Brain pericyte (primary cell): ENCODE results near the gene MUC5B.
"Not testable (repeated sequence)": the region's sequence is repeated elsewhere in the genome, so short reads cannot be mapped to it uniquely, and the experiment has no call there.

Experiments used
- DNase-seq: peaks from one replicate; pipeline ENCODE4 v3.0.0-alpha.2; 2012; ENCODE audit warnings: low read depth, low spot score

MUC5B gene

DNA sequence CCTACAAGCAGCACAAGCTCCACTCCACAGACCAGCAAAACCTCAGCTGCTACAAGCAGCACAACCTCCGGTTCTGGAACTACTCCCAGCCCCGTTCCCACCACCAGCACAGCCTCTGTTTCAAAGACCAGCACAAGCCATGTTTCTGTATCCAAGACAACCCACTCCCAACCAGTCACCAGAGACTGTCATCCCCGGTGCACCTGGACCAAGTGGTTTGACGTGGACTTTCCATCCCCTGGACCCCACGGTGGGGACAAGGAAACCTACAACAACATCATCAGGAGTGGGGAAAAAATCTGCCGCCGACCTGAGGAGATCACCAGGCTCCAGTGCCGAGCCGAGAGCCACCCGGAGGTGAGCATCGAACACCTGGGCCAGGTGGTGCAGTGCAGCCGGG is 33.0 kb upstream of the MUC5B start:
- DNase-seq: not testable (repeated sequence)

DNA sequence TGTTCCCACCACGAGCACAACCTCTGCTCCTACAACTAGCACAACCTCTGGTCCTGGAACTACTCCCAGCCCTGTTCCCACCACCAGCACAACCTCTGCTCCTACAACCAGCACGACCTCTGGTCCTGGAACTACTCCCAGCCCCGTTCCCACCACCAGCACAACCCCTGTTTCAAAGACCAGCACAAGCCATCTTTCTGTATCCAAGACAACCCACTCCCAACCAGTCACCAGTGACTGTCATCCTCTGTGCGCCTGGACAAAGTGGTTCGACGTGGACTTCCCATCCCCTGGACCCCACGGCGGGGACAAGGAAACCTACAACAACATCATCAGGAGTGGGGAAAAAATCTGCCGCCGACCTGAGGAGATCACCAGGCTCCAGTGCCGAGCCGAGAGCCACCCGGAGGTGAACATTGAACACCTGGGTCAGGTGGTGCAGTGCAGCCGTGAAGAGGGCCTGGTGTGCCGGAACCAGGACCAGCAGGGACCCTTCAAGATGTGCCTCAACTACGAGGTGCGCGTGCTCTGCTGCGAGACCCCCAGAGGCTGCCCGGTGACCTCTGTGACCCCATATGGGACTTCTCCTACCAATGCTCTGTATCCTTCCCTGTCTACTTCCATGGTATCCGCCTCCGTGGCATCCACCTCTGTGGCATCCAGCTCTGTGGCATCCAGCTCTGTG is 30.9 kb upstream of the MUC5B start:
- not testable (repeated sequence) for DNase-seq

GRCh38 chr11:1192741-1193325 is 30.0 kb upstream of the MUC5B start:
- no peak for DNase-seq

DNA sequence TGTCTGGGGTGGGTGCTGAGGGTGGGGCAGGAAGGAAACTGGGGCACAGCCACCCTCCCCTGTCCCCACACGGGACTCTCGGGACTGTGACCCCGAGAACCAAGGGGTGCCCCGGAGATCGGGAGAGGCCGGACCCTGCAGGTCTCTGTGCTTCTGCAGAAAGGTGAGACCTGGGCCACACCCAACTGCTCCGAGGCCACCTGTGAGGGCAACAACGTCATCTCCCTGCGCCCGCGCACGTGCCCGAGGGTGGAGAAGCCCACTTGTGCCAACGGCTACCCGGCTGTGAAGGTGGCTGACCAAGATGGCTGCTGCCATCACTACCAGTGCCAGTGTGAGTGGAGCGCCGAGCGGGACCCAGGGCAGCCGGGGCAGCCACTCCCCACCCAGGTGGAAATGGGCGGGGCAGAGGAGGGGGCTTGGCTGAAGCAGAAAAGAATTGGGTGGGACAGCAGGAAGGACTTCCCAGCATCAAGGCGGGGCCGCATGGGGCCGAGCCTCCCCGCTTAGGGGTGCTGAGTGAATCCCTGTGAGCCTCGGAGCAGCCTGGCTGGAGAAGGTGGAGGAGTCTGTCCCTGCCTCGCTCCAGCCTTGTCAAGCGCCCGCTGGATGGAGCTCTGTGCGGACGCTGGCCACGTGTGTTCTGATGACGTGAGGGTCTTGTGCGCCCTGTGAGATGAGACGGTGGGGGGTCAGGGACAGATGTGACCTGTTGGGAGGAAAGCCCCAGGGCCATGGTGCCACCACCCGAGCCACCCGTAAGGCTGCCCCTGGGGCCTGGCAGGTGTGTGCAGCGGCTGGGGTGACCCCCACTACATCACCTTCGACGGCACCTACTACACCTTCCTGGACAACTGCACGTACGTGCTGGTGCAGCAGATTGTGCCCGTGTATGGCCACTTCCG is 29.3 kb upstream of the MUC5B start:
- no peak for DNase-seq

GRCh38 chr11:1194231-1194976 is 28.5 kb upstream of the MUC5B start:
- no peak for DNase-seq

- no peak for DNase-seq
Observed at GRCh38 chr11:1194977-1195681, 27.7 kb upstream of the MUC5B start.

DNA sequence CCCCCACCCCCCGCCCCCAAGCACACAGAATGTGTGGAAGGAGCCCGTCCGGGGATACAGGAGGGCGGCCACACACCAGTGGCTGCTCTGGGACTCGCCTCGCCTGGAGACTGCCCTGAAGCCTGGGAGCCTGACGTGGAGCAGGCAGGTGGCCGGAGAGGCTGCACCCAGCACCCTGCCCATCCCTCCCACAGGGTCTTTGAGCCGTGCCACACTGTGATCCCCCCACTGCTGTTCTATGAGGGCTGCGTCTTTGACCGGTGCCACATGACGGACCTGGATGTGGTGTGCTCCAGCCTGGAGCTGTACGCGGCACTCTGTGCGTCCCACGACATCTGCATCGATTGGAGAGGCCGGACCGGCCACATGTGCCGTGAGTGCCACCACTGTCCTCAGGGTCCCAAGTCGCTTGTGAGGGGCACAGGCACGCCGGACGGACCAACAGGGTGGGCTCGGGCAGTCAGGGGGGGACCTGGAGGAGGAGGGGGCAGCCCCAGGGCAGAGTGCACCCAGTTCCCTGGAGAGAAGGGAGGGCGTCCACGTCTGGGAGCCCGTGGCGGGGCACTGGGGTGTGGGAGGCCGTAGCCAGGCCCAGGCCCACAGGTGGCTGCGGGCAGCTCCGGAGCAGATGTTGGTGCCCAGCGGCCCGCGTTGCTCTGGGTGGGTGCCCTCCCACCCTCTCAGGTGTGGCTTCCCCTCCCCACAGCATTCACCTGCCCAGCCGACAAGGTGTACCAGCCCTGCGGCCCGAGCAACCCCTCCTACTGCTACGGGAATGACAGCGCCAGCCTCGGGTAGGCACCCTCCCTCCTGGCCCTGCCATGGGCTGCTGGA is 27.0 kb upstream of the MUC5B start:
- DNase-seq: no peak

- no peak for DNase-seq
Observed at GRCh38 chr11:1196516-1197391, 26.1 kb upstream of the MUC5B start.

- no peak for DNase-seq
Observed at GRCh38 chr11:1197431-1197885, 25.4 kb upstream of the MUC5B start.

GRCh38 chr11:1197886-1198560 is 24.8 kb upstream of the MUC5B start:
- DNase-seq: no peak

DNA sequence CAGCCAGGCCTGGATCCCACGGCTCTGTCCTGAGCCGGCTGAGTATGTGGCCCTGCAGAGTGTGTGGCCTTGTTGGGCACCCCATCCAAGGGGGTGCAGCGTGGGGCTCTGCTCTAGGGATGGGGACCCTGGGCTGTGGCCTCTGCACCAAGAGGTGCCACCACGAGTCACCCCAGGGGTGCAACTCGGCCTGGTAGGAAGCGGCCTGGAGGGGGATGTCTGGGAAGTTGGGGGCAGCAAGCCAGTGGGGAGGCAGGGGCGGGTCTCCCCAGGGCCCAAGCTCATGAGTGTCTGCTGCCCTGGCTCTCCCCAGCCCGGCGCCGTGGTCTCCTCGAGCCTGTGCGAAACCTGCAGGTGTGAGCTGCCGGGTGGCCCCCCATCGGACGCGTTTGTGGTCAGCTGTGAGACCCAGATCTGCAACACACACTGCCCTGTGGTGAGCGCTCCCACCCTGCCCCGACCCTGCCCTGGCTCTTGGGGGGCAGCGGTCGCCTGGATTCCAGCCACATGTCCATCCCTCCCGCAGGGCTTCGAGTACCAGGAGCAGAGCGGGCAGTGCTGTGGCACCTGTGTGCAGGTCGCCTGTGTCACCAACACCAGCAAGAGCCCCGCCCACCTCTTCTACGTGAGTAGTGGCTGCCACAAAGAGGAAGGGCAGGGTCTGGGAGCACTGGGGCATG is 24.2 kb upstream of the MUC5B start:
- DNase-seq: no peak

GRCh38 chr11:1199241-1199750 is 23.6 kb upstream of the MUC5B start:
- no peak for DNase-seq

DNA sequence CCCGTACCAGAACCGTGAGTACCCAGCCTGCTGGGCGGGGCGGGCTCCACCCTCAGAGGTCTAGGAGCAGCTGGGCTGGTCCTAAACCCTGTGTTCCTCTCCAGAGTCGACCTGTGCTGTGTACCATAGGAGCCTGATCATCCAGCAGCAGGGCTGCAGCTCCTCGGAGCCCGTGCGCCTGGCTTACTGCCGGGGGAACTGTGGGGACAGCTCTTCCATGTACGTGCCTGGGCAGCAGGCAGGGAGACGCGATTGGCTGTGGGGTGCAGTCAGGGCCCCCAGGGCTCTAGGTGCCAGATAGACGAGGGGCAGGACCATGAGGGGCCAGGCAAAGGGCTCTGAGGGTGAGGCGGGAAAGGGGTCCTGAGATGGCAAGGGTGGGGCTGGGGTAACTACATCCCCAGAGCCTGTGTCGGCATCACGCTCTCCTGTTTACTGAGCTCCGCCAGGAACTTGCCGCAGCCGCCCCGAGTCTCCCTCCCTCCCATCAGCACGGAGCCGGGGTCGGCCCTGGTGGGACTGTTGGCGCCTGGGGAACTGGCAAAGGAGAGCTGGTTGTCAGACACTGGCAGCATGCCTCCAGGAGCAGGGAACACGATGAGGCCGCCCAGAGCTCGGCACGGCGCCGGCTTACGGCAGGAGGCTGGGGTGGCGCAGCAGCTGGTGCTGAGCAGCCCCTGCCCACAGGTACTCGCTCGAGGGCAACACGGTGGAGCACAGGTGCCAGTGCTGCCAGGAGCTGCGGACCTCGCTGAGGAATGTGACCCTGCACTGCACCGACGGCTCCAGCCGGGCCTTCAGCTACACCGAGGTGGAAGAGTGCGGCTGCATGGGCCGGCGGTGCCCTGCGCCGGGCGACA is 22.9 kb upstream of the MUC5B start:
- no peak for DNase-seq

GRCh38 chr11:1200611-1201191 is 22.2 kb upstream of the MUC5B start:
- DNase-seq: no peak

DNA sequence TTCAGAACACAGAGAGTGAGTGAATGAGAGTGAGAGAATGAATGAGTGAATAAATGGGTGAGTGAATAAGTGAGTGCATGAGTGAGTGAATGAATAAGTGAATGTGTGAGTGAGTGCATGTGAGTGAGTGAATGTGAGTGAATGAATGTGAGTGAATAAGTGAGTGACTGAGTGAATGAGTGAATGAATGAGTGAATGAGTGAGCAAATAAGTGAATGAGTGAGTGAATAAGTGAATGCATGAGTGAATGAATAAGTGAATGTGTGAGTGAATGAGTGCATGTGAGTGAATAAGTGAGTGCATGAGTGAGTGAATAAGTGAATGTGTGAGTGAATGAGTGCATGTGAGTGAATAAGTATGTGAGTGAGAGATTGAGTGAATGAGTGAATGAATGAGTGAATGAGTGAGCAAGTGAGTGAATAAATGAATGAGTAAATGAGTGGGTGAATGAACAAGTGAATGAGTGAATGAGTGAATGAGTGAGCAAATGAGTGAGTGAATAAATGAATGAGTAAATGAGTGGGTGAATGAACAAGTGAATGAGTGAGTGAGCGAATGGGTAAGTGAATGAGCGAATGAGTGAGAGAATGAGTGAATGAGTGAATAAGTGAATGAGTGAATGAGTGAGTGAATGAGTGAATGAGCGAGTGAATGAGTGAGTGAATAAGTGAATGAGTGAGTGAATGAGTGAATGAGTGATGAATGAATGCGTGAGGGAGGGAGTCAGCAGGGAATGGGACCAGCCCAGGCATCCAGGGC is 21.3 kb upstream of the MUC5B start:
- no peak for DNase-seq
